ENCODE results near the gene SORT1.
"Not testable (repeated sequence)": the region's sequence is repeated elsewhere in the genome, so short reads cannot be mapped to it uniquely, and the experiment has no call there.

The SORT1 gene

DNA sequence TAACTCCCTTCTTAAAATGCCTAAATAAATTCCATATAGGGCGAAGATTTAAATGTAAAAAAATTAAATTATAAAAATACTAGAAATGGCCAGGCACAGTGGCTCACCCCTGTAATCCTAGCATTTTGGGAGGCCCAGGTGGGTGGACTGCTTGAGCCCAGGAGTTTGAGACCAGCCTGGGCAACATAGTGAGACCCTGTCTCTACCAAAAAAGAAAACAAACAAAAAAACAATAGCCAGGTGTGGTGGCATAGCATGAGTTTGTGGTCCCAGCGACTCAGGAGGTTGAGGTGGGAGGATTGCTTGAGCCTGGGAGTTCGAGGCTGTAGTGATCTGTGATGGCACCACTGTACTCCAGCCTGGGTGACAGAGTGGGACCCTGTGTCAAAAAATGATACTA is 17.8 kb downstream of the SORT1 start:
- DNase-seq (ENCODE audit: low read depth), result no peak

DNA sequence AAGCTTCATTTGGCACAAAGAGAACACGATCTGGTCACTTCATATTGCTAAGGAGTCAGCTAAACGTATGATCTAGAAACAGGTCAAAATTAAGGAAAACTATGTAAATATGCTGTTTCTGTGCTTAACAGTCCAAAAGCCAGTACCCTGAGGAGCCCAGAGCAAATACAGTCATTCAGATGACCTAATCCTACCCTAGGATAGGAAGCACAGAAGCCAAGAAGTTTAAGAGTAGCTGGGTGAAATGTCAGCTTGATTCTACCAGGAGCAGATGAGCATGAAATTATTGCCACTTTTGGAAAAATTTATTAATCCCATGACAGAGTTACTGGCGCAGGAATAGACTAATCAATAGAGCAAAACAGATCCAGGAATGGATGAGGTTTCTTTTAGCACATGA is 18.3 kb downstream of the SORT1 start:
- DNase-seq (ENCODE audit: low read depth), result no peak

DNA sequence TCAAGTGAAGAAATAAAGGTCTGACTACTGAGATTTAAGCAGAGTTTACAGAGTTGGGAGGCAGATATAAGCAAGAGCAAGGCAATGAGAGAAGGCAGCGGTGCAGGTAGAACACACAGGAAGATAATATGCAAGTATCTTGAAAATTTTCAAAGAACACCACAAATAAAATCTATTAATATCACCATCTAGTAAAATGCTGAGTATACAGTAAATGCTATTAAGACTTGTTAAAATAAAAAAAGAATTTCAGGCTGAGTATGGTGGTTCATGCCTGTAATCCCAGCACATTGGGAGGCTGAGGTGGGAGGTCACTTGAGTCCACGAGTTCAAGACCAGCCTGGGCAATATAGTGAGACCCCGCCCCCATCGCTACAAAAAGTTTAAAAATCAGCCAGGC is 20.0 kb downstream of the SORT1 start:
- DNase-seq (ENCODE audit: low read depth), result no peak

- DNase-seq (ENCODE audit: low read depth), result not testable (repeated sequence)
These were observed 24.0 kb downstream of the SORT1 start for GRCh38 chr1:109373696-109374095.

DNA sequence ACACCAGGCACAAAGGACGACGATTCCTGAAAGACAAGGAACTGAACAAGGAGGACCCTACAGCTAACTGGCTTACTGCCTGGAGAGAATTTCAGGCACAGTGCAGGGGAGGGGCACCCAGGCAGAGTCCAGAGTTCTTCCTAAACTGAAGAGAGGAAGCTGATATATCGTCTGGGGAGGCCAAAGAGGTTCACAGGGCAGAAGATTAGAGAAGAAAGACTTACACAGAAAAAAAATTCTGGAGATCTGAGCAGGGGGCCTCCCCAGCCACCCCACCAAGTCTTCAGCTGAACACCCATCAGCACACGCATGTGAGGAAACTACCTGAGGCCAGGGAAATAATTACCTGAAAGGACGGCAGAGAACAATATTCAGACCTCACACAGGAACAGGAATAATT is 24.6 kb downstream of the SORT1 start:
- DNase-seq (ENCODE audit: low read depth), result no peak

DNA sequence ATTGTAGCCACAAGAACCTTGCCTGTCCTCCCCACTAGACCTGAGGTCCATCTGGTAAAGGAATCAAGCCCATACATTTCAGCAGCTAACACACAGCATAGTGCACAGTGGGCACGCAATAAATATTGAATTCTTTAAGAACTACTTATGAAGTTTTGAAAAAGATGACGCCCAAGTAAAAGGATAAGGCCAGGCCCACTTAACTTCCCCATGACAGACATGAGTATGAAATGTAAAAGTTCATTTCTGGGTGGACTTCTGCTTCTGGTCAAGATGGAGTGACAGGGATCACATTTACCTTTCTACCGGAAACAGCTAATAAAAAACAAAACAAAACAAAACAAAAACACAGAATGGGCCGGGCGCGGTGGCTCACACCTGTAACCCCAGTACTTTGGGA is 25.4 kb downstream of the SORT1 start:
- no peak for DNase-seq (ENCODE audit: low read depth)

DNA sequence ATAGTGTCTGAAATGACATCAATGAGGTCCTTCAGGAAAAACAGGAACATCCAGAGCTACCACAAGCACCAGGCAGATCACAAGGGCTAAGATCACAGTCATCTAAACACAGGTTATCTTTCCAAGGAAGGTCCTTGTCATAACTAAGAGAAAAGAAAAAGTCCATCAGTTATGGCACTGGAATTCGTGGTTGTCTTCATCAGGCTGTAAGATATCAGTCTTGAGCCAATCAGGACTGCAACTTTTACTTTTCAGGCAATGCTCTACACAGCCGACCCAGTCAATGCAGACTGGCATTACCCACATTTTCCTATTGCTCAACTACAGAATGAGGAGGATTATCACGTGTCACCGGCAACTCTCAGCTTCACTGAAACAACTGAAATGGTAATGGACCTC is 26.4 kb downstream of the SORT1 start:
- DNase-seq (ENCODE audit: low read depth), result no peak

DNA sequence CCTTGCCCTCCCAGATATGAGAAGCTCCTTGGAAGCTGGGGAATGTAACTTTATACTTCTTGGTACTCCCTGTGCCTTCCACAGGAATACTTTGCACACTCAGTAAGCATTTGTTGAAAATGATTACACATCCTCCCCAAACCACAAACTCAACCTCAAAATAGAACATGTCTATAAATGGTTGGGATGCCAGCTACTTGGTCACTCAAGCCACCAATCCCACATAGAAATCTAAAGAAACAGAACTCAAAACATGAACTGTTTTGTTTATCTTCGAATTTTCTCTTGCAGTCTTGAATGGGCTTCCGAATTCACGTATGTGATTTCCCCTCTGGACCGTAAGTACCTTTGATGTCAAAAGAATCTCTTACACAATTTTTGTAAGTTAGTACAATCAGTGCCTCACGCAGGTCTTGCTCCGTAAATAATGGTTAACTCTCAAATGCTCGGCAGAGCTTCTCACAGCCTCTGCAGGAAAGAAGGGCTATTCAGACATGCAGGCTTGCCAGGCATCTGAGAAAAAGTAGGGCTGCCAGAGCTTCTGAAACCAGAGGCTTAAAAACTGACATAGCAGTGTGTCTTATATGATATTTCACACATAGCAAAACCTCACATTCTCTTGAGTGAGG is 26.9 kb downstream of the SORT1 start:
- DNase-seq (ENCODE audit: low read depth), result peak; percentile 60

DNA sequence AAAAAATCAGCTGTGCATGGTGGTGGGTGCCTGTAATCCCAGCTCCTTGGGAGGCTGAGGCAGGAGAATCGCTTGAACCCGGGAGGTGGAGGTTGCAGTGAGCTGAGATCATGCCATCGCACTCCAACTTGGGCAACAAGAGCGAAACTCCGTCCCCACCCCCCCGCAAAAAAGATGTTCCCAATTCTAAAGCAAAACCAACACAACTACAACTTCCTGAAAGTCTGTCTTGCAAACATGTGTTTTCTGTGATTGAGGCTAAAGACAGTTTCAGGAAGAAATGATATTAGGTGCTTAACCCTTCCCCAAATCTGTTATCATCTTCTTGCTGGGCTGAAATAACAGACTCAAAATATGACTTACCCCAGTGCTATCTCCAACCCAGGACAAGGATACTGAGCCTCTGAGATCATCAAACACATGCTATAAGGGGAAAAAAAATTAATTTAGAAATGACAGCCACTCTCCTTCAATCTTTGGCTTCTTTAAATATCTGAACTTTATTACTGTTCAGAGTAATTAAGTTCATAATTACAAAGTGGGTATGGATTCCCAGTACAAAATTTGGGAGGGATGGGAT is 28.5 kb downstream of the SORT1 start:
- DNase-seq (ENCODE audit: low read depth), result no peak

GRCh38 chr1:109368464-109368863 is 29.3 kb downstream of the SORT1 start:
- DNase-seq (ENCODE audit: low read depth), result no peak

DNA sequence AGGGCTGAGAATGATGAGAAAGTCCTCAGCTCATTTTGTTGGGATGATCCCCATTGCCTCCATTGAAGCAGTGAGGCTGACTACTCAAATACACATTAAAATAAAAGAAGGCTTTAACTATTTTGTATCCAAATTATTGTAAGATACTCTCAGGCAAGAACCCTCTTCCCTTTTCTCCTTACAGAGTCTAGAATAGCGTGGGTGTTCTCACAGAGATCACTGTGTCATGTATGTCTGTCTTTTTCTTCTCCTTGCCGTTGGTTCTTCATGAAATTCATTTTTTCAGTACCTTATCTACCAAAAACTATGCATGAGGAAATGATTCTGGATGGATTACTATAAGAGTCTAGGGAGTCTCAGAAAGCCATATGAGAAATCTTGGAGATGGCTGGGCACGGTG is 30.1 kb downstream of the SORT1 start:
- no peak for DNase-seq (ENCODE audit: low read depth)

- no peak for DNase-seq (ENCODE audit: low read depth)
These were observed 32.0 kb downstream of the SORT1 start for GRCh38 chr1:109365642-109366204.

DNA sequence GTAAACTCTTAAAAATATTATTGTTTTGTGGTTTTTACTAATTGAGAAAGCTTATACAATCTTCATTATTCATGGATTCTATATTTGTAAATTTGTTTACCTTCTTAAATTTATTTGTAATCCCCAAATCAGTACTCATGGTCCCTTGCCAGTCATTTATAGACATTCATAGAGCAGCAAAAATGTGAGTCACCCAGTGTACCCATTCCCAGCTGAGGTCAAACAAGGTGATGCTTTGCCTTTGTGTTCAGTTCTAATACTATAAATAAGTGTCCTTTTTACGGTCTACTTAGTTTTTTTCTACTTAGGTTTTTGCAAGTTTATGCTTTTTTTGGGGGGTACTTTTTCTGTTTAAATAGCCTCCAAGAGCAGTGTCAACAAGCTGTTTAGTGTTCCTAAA is 36.1 kb downstream of the SORT1 start:
- DNase-seq (ENCODE audit: low read depth), result no peak

DNA sequence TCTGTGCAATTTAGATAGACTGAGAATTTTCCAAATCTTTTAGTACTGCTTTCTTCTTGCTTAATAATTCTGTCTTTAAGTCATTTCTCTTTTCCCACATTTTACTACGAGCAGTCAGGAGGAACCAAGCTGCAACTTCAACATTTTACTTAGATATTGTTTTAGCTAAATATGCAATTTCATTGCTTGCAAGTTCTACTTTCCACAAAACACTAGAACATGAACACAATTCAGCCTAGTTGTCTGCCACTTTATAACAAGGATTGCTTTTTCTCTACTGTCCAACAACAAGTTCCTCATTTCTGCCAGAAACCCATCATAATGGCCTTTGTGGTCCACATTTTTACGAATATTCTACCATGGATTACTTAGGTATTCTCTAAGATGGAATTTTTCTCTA is 36.6 kb downstream of the SORT1 start:
- no peak for DNase-seq (ENCODE audit: low read depth)

GRCh38 chr1:109357616-109358015 is 40.1 kb downstream of the SORT1 start:
- no peak for DNase-seq (ENCODE audit: low read depth)

DNA sequence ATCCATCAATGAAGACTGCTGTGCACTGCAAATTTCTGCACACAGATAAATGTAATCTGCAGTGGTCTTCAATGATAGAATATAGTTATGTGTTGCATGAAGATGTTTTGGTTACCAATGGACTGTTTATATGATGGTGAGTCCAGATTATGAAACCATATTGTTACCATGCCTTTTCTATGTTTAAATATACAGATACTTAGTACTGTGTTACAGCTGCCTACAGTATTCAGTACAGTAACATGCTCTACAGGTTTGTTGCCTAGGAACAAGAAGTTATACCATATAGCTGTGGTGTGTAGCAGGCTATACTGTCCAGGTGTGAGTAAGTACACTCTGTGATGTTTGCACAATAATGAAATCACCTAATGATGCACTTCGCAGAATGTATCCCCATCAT is 40.8 kb downstream of the SORT1 start:
- DNase-seq (ENCODE audit: low read depth), result no peak

DNA sequence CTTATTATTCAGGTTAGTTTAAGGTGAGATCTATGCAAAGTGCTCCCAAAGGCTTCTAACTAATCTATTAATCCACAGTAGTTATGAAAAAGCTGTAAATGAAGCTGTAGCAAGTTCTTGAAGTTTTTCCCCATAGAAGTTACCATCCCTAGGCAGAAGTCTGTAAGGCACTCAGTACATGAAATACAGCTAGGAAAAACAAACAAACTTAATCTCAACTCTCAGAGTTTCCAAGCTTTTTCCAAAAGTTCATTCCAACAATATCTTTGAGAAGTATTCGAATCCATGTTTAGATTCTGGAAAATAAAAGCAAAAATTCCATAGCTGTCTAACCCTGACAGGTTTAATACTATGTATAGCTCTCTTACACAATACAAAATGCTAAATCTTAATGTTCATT is 41.2 kb downstream of the SORT1 start:
- DNase-seq (ENCODE audit: low read depth), result no peak

GRCh38 chr1:109354929-109355328 is 42.8 kb downstream of the SORT1 start:
- DNase-seq (ENCODE audit: low read depth), result no peak

DNA sequence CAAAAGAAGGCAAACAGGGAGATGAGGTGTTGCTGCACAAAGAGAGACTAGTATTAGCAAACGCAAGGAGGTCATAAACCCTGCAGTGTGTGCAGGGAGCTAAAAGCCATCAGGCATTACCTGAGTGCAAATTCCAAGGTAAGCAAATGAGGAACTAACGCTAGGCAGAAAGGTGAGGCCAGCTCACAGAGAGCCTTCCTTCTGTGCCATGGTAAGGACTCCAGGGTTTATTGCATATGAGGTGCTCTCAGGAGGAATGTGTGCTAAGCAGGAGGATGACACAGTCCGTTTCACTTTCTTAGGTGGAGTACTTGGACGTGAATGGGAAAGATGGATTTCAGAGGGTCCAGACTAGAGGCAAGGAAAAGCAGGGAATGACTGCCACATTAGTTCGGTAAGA is 46.3 kb downstream of the SORT1 start:
- no peak for DNase-seq (ENCODE audit: low read depth)

DNA sequence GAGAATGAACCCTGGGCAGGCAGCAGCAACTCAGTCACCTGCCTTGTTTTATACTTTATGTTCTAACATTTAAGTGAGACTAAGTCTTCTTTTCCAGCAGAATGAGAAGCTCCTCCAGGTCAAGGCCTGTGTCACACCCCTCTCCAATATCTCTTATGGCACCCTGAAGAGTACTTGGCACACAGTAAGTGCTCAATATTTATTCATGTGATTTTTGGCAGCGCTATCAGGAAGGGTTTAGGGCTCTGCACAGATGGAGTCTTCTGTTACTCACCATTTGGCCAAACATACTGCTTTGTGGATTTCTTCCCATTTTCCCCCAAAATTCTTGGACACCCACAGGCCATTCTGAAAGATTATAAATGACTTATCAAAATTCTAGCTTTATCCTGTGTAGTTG is 47.1 kb downstream of the SORT1 start:
- no peak for DNase-seq (ENCODE audit: low read depth)

GRCh38 chr1:109350182-109350581 is 47.5 kb downstream of the SORT1 start:
- no peak for DNase-seq (ENCODE audit: low read depth)

- no peak for DNase-seq (ENCODE audit: low read depth)
These were observed 50.2 kb downstream of the SORT1 start for GRCh38 chr1:109347511-109347910.

DNA sequence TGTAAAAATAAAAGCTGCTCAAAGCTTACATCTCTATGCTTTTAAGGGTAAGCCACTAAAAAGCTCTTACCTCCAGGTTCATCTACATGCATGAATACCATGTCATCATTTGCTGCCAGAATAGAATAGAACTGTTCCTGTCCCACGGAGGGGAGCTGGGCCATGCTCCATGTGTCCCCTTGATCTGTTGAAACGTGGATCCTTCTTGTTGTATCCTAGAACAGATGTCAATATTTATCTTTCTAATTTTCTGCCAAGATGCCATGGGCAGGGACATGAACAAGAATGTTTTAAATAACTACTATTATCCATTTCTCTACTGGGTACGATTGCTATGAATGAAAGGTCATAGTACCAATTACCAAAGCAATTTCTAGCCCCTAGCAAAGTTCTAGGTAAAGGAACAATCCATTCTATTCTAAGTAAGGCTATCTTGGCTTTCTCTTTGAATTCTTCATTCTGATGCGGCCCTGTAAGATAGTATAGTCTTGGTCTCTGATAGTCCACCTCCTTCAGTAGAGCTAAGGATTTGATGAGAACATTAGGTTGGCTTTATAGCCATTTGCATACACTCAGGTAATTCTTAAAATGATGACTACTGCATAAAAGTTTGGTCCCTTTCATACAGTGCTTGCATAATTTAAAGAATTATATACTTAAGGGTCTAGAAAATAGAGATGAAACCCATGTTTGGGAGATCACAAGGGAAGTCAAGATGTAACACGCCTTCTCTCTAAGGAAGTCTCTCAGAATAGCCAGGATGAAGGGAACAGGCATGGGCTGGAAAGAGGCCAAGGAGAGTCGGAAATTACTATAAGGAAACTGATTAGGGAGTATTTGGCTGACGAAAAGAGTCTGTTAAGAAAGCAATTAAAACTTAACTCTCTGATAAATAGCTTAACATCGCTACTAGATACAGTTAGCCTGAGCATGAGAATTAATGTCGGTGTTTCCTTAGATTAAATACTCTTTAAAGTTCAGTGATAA is 55.5 kb downstream of the SORT1 start:
- DNase-seq (ENCODE audit: low read depth), result no peak
